ENCODE results near the gene ACTMAP. TPM values are rescaled to one million over a fixed set of nuclear protein-coding genes. Genes with fewer than 3 reads are reported as not detected.

Gene ACTMAP
- total RNA-seq, 5 donors from 2014 or later (not counting 1 experiment from before 2014, with no cell fraction given) = 4.7 to 8.3 (median 6.8) TPM

- peak overlapping the region in 1 of 2 donors; percentile 39 for H3K27ac Mint-ChIP-seq
- POLR2A ChIA-PET = no interaction called here
- H3K9me3 Mint-ChIP-seq = no peaks in the 10 kb centered on the region
- WGBS (ENCODE audit: insufficient coverage) = 100% methylated on average over 5 of the region's 13 CpGs
- DNase-seq = no peak
- Histone ChIP-seq H3K9me3 (no peaks in the 10 kb centered on the region), H3K36me3 (ENCODE audit: control insufficient read depth in 2 of 2, extremely low read depth in 1 of 2, insufficient read depth in 1 of 2, low read length in 1 of 2) (peaks cover 35 to 83% of the 10 kb centered on the region in 2 donors), H3K4me3 (ENCODE audit: control insufficient read depth in 1 of 2, extremely low read depth in 1 of 2, low read length in 1 of 2) (no peak overlapping the region), H3K27me3 (replicated peaks in 1 of 2; ENCODE audit: control insufficient read depth in 2 of 2, extremely low read depth in 1 of 2, insufficient read depth in 2 of 2, low read length in 1 of 2) (no peaks in the 10 kb centered on the region), H3K4me1 (ENCODE audit: control insufficient read depth in 1 of 2, extremely low read depth in 1 of 2, insufficient read depth in 2 of 2, low read length in 2 of 2) (peaks cover 14 to 67% of the 10 kb centered on the region in 2 experiments), H3K27ac (ENCODE audit: low read length) (no peak overlapping the region)
- ATAC-seq (replicated peaks in 1 of 4) = no peak
- peaks cover 69% of the 10 kb centered on the region for H3K36me3 Mint-ChIP-seq
- no peak overlapping the region for H3K4me3 Mint-ChIP-seq
- H3K27me3 Mint-ChIP-seq = no peaks in the 10 kb centered on the region
- peaks cover 49 to 68% (median 54%) of the 10 kb centered on the region in 3 donors for H3K4me1 Mint-ChIP-seq
- CTCF ChIA-PET = no interaction called here
Observed at GRCh38 chr19:40759352-40759751, 9.1 kb upstream of the ACTMAP start.

GRCh38 chr19:40758491-40758890 is 8.2 kb upstream of the ACTMAP start:
- WGBS (ENCODE audit: insufficient coverage) = 100% methylated on average over 2 of the region's 3 CpGs
- CTCF ChIA-PET = interaction anchor here in 1 of 2 donors (0.6 to 3.0 kb wide), 3 partner anchors 20 to 49 kb away, joined by 3 to 9 read pairs (median 3); partner anchors contain the start of gene RAB4B
- Mint-ChIP-seq H3K9me3 (no peaks in the 10 kb centered on the region), H3K27ac (peak overlapping the region in 1 of 2 donors; percentile 39), H3K36me3 (peaks cover 63% of the 10 kb centered on the region), H3K4me1 (peaks cover 46 to 64% (median 51%) of the 10 kb centered on the region in 3 donors), H3K27me3 (no peaks in the 10 kb centered on the region), H3K4me3 (no peak overlapping the region)
- ATAC-seq (replicated peaks in 1 of 4) = no peak
- peaks cover 15 to 67% of the 10 kb centered on the region in 2 experiments for H3K4me1 ChIP-seq (ENCODE audit: control insufficient read depth in 1 of 2, extremely low read depth in 1 of 2, insufficient read depth in 2 of 2, low read length in 2 of 2)
- H3K4me3 ChIP-seq (ENCODE audit: control insufficient read depth in 1 of 2, extremely low read depth in 1 of 2, low read length in 1 of 2) = no peak overlapping the region
- H3K27ac ChIP-seq (ENCODE audit: low read length) = no peak overlapping the region
- DNase-seq = no peak
- no peaks in the 10 kb centered on the region for H3K9me3 ChIP-seq
- H3K27me3 ChIP-seq (replicated peaks in 1 of 2; ENCODE audit: control insufficient read depth in 2 of 2, extremely low read depth in 1 of 2, insufficient read depth in 2 of 2, low read length in 1 of 2) = no peaks in the 10 kb centered on the region
- POLR2A ChIA-PET = no interaction called here
- peaks cover 35 to 74% of the 10 kb centered on the region in 2 donors for H3K36me3 ChIP-seq (ENCODE audit: control insufficient read depth in 2 of 2, extremely low read depth in 1 of 2, insufficient read depth in 1 of 2, low read length in 1 of 2)

GRCh38 chr19:40756502-40757110 is 6.3 kb upstream of the ACTMAP start:
- DNase-seq = peak in 3 of 35 experiments; percentile 12 to 55 (median 21)

GRCh38 chr19:40755791-40756190 is 5.5 kb upstream of the ACTMAP start:
- H3K27me3 ChIP-seq (replicated peaks in 1 of 2; ENCODE audit: control insufficient read depth in 2 of 2, extremely low read depth in 1 of 2, insufficient read depth in 2 of 2, low read length in 1 of 2) = no peaks in the 10 kb centered on the region
- Mint-ChIP-seq H3K36me3 (peaks cover 45% of the 10 kb centered on the region), H3K4me3 (peak overlapping the region in 2 of 3 donors; percentile 39 to 91), H3K27me3 (no peaks in the 10 kb centered on the region), H3K27ac (peak overlapping the region; percentile 75 to 76), H3K9me3 (no peaks in the 10 kb centered on the region), H3K4me1 (peaks cover 46 to 64% (median 58%) of the 10 kb centered on the region in 3 donors)
- no peak overlapping the region for H3K4me3 ChIP-seq (ENCODE audit: control insufficient read depth in 1 of 2, extremely low read depth in 1 of 2, low read length in 1 of 2)
- H3K36me3 ChIP-seq (ENCODE audit: control insufficient read depth in 2 of 2, extremely low read depth in 1 of 2, insufficient read depth in 1 of 2, low read length in 1 of 2) = peaks cover 18 to 47% of the 10 kb centered on the region in 2 donors
- H3K27ac ChIP-seq (ENCODE audit: low read length) = no peak overlapping the region
- 95% methylated on average over 3 of the region's 8 CpGs for WGBS (ENCODE audit: insufficient coverage)
- H3K9me3 ChIP-seq = no peaks in the 10 kb centered on the region
- ATAC-seq (replicated peaks in 1 of 4) = no peak
- peaks cover 17 to 68% of the 10 kb centered on the region in 2 experiments for H3K4me1 ChIP-seq (ENCODE audit: control insufficient read depth in 1 of 2, extremely low read depth in 1 of 2, insufficient read depth in 2 of 2, low read length in 2 of 2)
- no peak for DNase-seq
- POLR2A ChIA-PET = interaction anchor here in 1 of 2 donors (0.7 kb wide), 1 partner anchor 583 kb away, joined by 5 read pairs; no protein-coding TSS in a partner anchor
- CTCF ChIA-PET = interaction anchor here (0.6 to 3.0 kb wide), 3 partner anchors 22 to 696 kb away, joined by 3 to 9 read pairs (median 7); partner anchors contain the start of gene RAB4B (in 1 of the 2)

More at GRCh38 chr19:40756502-40757110, 6.3 kb upstream of the ACTMAP start:
- ChIA-PET POLR2A (interaction anchor here in 1 of 2 donors (0.7 kb wide), 1 partner anchor 582 kb away, joined by 5 read pairs; no protein-coding TSS in a partner anchor), CTCF (interaction anchor here in 1 of 2 donors (3.0 kb wide), 1 partner anchor 21 kb away, joined by 9 read pairs; the partner anchor contains the start of gene RAB4B)
- Mint-ChIP-seq H3K27ac (peak overlapping the region; percentile 49 to 50), H3K9me3 (no peaks in the 10 kb centered on the region), H3K36me3 (peaks cover 50% of the 10 kb centered on the region), H3K4me3 (peak overlapping the region in 2 of 3 donors; percentile 39 to 91), H3K27me3 (no peaks in the 10 kb centered on the region), H3K4me1 (peaks cover 48 to 61% (median 54%) of the 10 kb centered on the region in 3 donors)
- Histone ChIP-seq H3K27me3 (replicated peaks in 1 of 2; ENCODE audit: control insufficient read depth in 2 of 2, extremely low read depth in 1 of 2, insufficient read depth in 2 of 2, low read length in 1 of 2) (no peaks in the 10 kb centered on the region), H3K27ac (ENCODE audit: low read length) (peak overlapping the region; percentile 6), H3K9me3 (no peaks in the 10 kb centered on the region), H3K4me1 (ENCODE audit: control insufficient read depth in 1 of 2, extremely low read depth in 1 of 2, insufficient read depth in 2 of 2, low read length in 2 of 2) (peaks cover 17 to 65% of the 10 kb centered on the region in 2 experiments), H3K36me3 (ENCODE audit: control insufficient read depth in 2 of 2, extremely low read depth in 1 of 2, insufficient read depth in 1 of 2, low read length in 1 of 2) (peaks cover 21 to 55% of the 10 kb centered on the region in 2 donors), H3K4me3 (ENCODE audit: control insufficient read depth in 1 of 2, extremely low read depth in 1 of 2, low read length in 1 of 2) (no peak overlapping the region)
- peak in 1 of 4 experiments; percentile 58 for ATAC-seq (replicated peaks in 1 of 4)
- 59% methylated on average over 9 of the region's 11 CpGs for WGBS (ENCODE audit: insufficient coverage)

GRCh38 chr19:40755248-40755624 is 5.0 kb upstream of the ACTMAP start:
- ATAC-seq (replicated peaks in 1 of 4) (no peak), DNase-seq (no peak)
- Mint-ChIP-seq H3K4me1 (peaks cover 47 to 63% (median 58%) of the 10 kb centered on the region in 3 donors), H3K27ac (no peak overlapping the region), H3K27me3 (no peaks in the 10 kb centered on the region), H3K9me3 (no peaks in the 10 kb centered on the region), H3K36me3 (peaks cover 42% of the 10 kb centered on the region), H3K4me3 (peak overlapping the region; percentile 39 to 91 (median 65))
- peak overlapping the region; percentile 46 for H3K27ac ChIP-seq (ENCODE audit: low read length)
- CTCF ChIA-PET = interaction anchor here (0.6 to 1.3 kb wide), 8 partner anchors 22 to 696 kb away, joined by 3 to 8 read pairs (median 4); partner anchors contain the start of genes EGLN2 (in 1 of the 2) and RAB4B (in 1 of the 2)
- POLR2A ChIA-PET = interaction anchor here (0.6 to 1.3 kb wide), 4 partner anchors 22 to 419 kb away, joined by 3 to 6 read pairs (median 6); partner anchors contain the start of gene RAB4B (in 1 of the 2)
- WGBS (ENCODE audit: insufficient coverage) = 67% methylated on average over 2 of the region's 3 CpGs
- peaks cover 18 to 42% of the 10 kb centered on the region in 2 donors for H3K36me3 ChIP-seq (ENCODE audit: control insufficient read depth in 2 of 2, extremely low read depth in 1 of 2, insufficient read depth in 1 of 2, low read length in 1 of 2)
- no peaks in the 10 kb centered on the region for H3K27me3 ChIP-seq (replicated peaks in 1 of 2; ENCODE audit: control insufficient read depth in 2 of 2, extremely low read depth in 1 of 2, insufficient read depth in 2 of 2, low read length in 1 of 2)
- peaks cover 17 to 69% of the 10 kb centered on the region in 2 experiments for H3K4me1 ChIP-seq (ENCODE audit: control insufficient read depth in 1 of 2, extremely low read depth in 1 of 2, insufficient read depth in 2 of 2, low read length in 2 of 2)
- no peaks in the 10 kb centered on the region for H3K9me3 ChIP-seq
- peak overlapping the region in 1 of 2 donors; percentile 25 for H3K4me3 ChIP-seq (ENCODE audit: control insufficient read depth in 1 of 2, extremely low read depth in 1 of 2, low read length in 1 of 2)

GRCh38 chr19:40754611-40755247 is 4.5 kb upstream of the ACTMAP start:
- peak overlapping the region; percentile 46 for H3K27ac ChIP-seq (ENCODE audit: low read length)
- Mint-ChIP-seq H3K36me3 (peaks cover 37% of the 10 kb centered on the region), H3K27ac (peak overlapping the region; percentile 64 to 88), H3K4me1 (peaks cover 52 to 63% (median 63%) of the 10 kb centered on the region in 3 donors), H3K4me3 (peak overlapping the region; percentile 65 to 91 (median 79)), H3K27me3 (no peaks in the 10 kb centered on the region), H3K9me3 (no peaks in the 10 kb centered on the region)
- 10% methylated on average over 2 of the region's 9 CpGs for WGBS (ENCODE audit: insufficient coverage)
- peak in 2 of 35 experiments; percentile 8 to 46 for DNase-seq
- peak overlapping the region; percentile 25 for H3K4me3 ChIP-seq (ENCODE audit: control insufficient read depth in 1 of 2, extremely low read depth in 1 of 2, low read length in 1 of 2)
- peaks cover 18 to 37% of the 10 kb centered on the region in 2 donors for H3K36me3 ChIP-seq (ENCODE audit: control insufficient read depth in 2 of 2, extremely low read depth in 1 of 2, insufficient read depth in 1 of 2, low read length in 1 of 2)
- POLR2A ChIA-PET = interaction anchor here (0.6 to 1.3 kb wide), 7 partner anchors 23 to 591 kb away, joined by 3 to 15 read pairs (median 6); partner anchors contain the start of gene RAB4B (in 1 of the 2)
- H3K9me3 ChIP-seq = no peaks in the 10 kb centered on the region
- CTCF ChIA-PET = interaction anchor here (0.6 to 1.3 kb wide), 9 partner anchors 17 to 695 kb away, joined by 3 to 8 read pairs (median 5); partner anchors contain the start of genes EGLN2 (in 1 of the 2) and RAB4B (in 1 of the 2)
- no peaks in the 10 kb centered on the region for H3K27me3 ChIP-seq (replicated peaks in 1 of 2; ENCODE audit: control insufficient read depth in 2 of 2, extremely low read depth in 1 of 2, insufficient read depth in 2 of 2, low read length in 1 of 2)
- no peak for ATAC-seq (replicated peaks in 1 of 4)
- peaks cover 17 to 74% of the 10 kb centered on the region in 2 experiments for H3K4me1 ChIP-seq (ENCODE audit: control insufficient read depth in 1 of 2, extremely low read depth in 1 of 2, insufficient read depth in 2 of 2, low read length in 2 of 2)

Measured in T-cell (primary cell).